GM08714 (cell line): ENCODE data around the gene SMR3B.

ENCODE experiments used
- H3K4me3 ChIP-seq: fragments of 200-500 bp; sonication (Bioruptor generic); 2 replicates; pipeline ENCODE4 v1.5.1; 2014; ENCODE audit warnings: mild to moderate bottlenecking, low read length, inconsistent platforms
- ZNF274 ChIP-seq: IDR thresholded peaks from 2 replicates; pipeline ENCODE4 v1.6.1; 2012; ENCODE audit warnings: mild to moderate bottlenecking, low read depth, low read length

Gene SMR3B

GRCh38 chr4:70402762-70403161 is 19.8 kb downstream of the SMR3B start:
- H3K4me3 ChIP-seq, result no peak overlapping the region
- TF ChIP-seq ZNF274, result no peak

GRCh38 chr4:70405765-70406164 is 22.8 kb downstream of the SMR3B start:
- no peak for TF ChIP-seq ZNF274
- no peak overlapping the region for H3K4me3 ChIP-seq

GRCh38 chr4:70425306-70425705 is 42.4 kb downstream of the SMR3B start:
- no peak for TF ChIP-seq ZNF274
- no peak overlapping the region for H3K4me3 ChIP-seq

GRCh38 chr4:70426789-70427188 is 43.9 kb downstream of the SMR3B start:
- H3K4me3 ChIP-seq, result no peak overlapping the region
- no peak for TF ChIP-seq ZNF274

- no peak overlapping the region for H3K4me3 ChIP-seq
- TF ChIP-seq ZNF274, result no peak
These were observed 54.3 kb downstream of the SMR3B start for GRCh38 chr4:70437197-70437596.
